Iris pigment epithelial cell (primary cell): ENCODE data around the gene MICU1.
"Not testable (repeated sequence)": the region's sequence is repeated elsewhere in the genome, so short reads cannot be mapped to it uniquely, and the experiment has no call there.

Experiments used
- DNase-seq: peaks from one replicate; pipeline ENCODE4 v3.0.0-alpha.2; 2011; ENCODE audit warnings: low read depth

MICU1 gene

GRCh38 chr10:72445851-72446250, 180.0 kb downstream of the MICU1 start:
- no peak for DNase-seq

- DNase-seq, result not testable (repeated sequence)
Measured at GRCh38 chr10:72442969-72443368, 182.9 kb downstream of the MICU1 start.

DNA sequence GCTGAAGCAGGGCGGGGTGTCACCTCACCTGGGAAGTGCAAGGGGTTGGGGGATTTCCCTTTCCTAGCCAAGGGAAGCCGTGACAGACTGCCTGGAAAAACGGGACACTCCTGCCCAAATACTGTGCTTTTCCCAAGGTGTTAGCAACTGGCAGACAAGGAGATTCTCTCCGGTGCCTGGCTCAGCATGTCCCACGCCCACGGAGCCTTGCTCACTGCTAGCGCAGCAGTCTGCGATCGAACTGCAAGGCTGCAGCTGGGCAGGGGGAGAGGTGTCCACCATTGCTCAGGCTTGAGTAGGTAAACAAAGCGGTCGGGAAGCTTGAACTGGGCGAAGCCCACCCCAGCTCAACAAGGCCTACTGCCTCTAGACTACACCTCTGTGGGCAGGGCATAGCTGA, 190.3 kb downstream of the MICU1 start:
- no peak for DNase-seq

- not testable (repeated sequence) for DNase-seq
Measured at GRCh38 chr10:72430936-72431335, 194.9 kb downstream of the MICU1 start.

- DNase-seq, result no peak
Measured at GRCh38 chr10:72429931-72430330, 195.9 kb downstream of the MICU1 start.

GRCh38 chr10:72426986-72427385, 198.9 kb downstream of the MICU1 start:
- no peak for DNase-seq

GRCh38 chr10:72425133-72425532, 200.7 kb downstream of the MICU1 start:
- peak; percentile 3 for DNase-seq

GRCh38 chr10:72424561-72424960, 201.3 kb downstream of the MICU1 start:
- DNase-seq, result no peak

- DNase-seq, result no peak
Measured at GRCh38 chr10:72423426-72423825, 202.5 kb downstream of the MICU1 start.

DNA sequence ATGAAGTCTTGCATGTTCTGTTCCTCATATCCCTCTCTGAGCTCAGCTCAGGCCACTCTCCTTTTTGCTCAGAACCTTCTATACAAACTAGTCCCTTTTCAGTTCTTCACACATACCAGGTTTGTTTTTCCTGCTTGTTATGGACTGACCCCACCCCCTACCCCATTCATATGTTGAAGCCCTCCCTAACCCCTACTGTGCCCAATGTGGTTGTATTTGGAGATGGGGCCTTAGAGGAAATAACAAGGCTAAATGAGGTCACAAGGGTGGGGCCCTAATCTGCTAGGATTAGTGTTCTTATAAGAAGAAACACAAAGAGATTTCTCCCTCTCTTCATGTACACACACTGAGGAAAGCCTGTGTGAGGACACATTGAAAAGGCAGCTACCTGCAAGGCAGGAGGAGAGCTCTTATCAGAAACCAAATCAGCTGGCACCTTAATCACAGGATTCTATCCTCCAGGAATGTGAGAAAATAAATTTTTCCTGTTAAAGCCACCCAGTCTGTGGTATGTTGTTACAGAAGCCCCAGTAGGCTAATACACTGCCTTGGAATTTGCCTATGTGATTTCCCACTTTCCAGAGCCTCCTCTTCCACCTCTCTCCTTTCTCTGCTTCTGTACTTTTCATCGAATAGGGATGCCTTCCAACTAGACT, 203.9 kb downstream of the MICU1 start:
- DNase-seq, result no peak

DNA sequence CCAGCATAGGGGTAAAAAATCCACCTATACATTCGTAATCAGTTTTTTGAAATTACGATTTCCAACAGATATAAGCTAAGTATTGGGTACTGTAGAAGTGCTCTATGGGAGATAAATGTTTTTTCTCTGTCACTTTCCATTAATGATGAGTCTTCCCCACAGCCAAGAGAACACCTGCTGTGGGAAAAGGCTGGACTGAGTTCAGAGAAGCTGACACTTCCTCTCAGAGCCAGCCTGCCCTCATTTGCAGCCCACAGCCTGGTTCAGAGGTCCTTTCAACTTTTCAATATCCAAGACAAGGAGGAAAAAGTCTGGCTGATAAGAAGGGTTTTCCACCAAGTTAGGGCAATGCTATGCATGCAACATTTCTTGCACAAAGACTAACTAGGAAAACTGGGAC, 206.6 kb downstream of the MICU1 start:
- DNase-seq, result no peak

- no peak for DNase-seq
Measured at GRCh38 chr10:72418679-72419078, 207.2 kb downstream of the MICU1 start.

DNA sequence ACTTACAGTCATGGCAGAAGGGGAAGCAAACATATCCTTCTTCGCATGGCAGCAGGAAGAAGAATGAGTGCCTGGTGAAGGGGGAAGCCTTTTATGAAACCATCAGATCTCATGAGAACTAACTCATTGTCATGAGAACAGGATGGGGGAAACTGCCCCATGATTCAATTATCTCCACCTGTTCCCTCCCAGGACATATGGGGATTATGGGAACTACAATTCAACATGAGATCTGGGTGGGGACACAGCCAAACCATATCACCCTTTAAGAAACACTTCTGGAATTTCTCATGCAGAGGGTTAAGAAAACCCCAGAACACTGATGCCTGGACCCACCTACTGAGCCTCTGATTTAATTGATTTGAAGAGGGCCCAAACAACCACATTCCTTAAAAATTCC, 207.9 kb downstream of the MICU1 start:
- DNase-seq, result no peak

DNA sequence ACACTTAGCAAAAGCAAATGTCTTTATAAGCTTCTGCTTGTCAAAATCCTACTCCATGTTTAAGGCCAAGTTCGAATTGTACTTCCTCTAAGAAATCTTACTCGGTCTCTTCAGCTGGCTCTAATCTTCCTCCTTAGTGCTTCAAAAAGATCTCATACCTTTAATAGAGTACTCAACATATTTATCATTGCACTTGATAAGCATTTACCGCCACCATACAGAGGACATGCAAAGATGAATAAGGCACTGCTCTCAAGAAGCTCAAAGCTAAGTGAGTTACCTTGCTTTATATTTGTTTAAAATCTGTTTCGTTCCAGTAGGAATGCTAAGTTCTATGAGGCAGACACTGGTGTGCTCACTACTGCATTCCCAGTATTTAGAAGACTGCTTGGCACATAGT, 209.2 kb downstream of the MICU1 start:
- no peak for DNase-seq

- no peak for DNase-seq
Measured at GRCh38 chr10:72414642-72415041, 211.2 kb downstream of the MICU1 start.

DNA sequence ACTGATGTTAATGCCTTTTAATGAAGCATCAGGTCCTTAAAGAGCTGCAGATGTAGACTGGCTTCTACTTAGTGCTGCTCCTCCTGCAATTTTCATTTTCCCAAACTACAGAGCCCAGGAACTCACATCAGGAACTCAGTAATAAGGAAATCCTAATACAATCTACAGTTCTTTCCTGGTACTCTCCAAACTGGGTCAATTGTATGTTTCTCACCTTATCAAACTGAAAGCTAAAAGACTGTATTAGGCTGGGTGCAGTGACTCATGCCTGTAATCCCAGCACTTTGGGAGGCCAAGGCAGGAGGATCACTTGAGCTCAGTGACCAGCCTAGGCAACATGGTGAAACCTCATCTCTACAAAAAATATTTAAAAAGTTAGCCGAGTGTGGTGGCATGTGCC, 216.7 kb downstream of the MICU1 start:
- no peak for DNase-seq

- no peak for DNase-seq
Measured at GRCh38 chr10:72407927-72408600, 217.8 kb downstream of the MICU1 start.

DNA sequence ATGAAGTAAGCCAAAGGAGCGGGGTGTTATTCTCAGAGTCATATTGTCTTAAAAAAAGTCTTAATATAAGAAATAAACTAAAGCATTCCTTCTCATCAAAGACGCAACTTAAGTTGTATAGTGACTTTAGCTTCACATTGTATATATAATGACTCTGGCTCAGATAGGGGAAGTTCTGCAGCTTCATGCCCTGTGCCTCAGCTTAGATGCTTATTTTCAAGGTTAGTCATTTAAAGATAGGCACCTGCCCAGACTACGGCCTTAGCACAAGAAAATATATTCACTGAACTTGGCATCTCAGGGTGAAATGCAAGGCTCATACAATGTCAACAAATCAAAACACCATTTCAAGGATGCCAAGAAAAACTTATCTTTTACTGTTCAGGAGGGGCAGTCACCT, 218.4 kb downstream of the MICU1 start:
- DNase-seq, result no peak

GRCh38 chr10:72395581-72395980, 230.3 kb downstream of the MICU1 start:
- DNase-seq, result not testable (repeated sequence)

- no peak for DNase-seq
Measured at GRCh38 chr10:72392571-72392970, 233.3 kb downstream of the MICU1 start.

DNA sequence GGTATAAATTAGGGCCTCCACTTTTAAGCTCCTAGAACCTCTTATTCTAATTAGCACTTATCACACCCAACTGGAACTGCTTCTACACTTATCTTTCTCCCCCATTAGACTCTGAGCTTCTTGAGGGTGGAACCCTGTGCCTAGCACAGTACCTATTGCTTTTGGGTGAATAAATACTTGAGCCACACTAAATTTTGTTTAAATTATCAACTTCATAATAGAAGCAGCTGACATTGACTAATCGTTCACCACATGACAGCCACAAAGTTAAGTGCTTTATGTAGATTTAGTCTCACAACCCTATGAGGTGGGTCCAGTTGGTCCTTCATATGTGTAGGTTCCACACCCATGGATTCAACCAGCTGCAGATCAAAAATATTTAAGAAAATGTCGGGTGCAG, 235.1 kb downstream of the MICU1 start:
- no peak for DNase-seq

DNA sequence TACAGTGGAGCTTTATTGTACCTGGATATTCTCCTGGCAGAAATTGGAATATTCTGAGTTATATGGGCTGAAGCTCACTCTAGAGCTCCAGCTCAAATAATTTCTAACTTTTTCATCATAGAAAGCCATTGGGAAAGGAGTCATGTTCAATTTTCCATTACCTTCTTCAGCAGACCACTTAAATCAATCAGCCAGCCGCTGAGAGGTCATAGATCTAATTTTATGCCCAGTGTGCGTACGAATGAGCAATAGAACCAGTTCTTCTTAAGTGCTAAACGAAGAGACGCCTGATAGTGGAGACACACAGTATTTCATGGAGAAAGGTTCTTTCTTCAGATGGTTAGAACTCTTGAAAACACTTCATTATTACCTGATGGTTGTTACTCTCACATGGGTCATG, 236.2 kb downstream of the MICU1 start:
- no peak for DNase-seq

- DNase-seq, result no peak
Measured at GRCh38 chr10:72389014-72389413, 236.9 kb downstream of the MICU1 start.

DNA sequence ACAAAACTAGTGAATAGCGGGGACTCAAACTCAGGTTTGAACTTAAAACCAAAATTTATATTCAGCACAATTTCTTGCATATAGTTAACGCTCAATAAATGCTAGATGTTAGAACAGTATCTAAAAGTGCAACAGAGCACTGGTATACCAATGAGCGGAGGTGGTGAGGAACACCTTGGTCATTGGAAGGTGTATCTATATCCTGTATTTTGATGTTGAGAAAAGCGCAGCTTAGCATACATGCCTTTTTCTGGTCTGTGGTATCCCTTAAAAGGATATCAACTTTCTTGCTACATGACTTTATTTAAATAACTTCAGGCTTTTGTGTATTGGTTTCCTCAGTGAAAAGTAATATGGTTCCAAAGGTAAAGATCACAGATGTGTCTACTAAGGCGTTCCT, 237.8 kb downstream of the MICU1 start:
- no peak for DNase-seq
